Thoracic aorta (tissue), 2 donors: ENCODE results near the gene SURF4. TPM values are rescaled to one million over a fixed set of nuclear protein-coding genes. Genes with fewer than 3 reads are reported as not detected.
"Not testable (repeated sequence)": the region's sequence is repeated elsewhere in the genome, so short reads cannot be mapped to it uniquely, and the experiment has no call there.

Experiments used
- ATAC-seq: fragments of 150-250 bp; one replicate; pipeline ENCODE4 v1.8.0; 2017; ENCODE audit warnings: low read depth; ENCODE audit not compliant: insufficient number of reproducible peaks, low FRiP score
- DNase-seq: peaks from one replicate; pipeline ENCODE4 v3.0.0-alpha.2; 2020; ENCODE audit warnings: low spot score
- H3K27ac ChIP-seq, 2 donors: fragments of 200-600 bp; sonication (generic); 1 replicate in 1 of 2; 2 replicates in 1 of 2; pipeline ENCODE4 v1.5.1; 2016; ENCODE audit warnings: mild to moderate bottlenecking in 2 of 2, moderate library complexity in 2 of 2
- H3K27me3 ChIP-seq: fragments of 200-600 bp; sonication (generic); replicated peaks from 2 replicates; pipeline ENCODE4 v1.6.0; 2016; ENCODE audit warnings: mild to moderate bottlenecking; ENCODE audit not compliant: insufficient read depth
- H3K36me3 ChIP-seq: fragments of 200-600 bp; sonication (generic); one replicate; pipeline ENCODE4 v1.5.1; 2016
- H3K4me1 ChIP-seq, 2 donors: fragments of 200-600 bp; sonication (generic); 1 replicate in 1 of 2; 2 replicates in 1 of 2; pipeline versions ENCODE4 v1.5.1 to v1.6.0; 2016; ENCODE audit warnings: low read depth in 2 of 2, mild to moderate bottlenecking in 1 of 2; ENCODE audit not compliant: control insufficient read depth in 1 of 2
- H3K4me3 ChIP-seq: fragments of 200-600 bp; sonication (generic); 2 replicates; pipeline ENCODE4 v1.5.1; 2016; ENCODE audit warnings: mild to moderate bottlenecking
- H3K9me3 ChIP-seq: fragments of 200-600 bp; sonication (generic); 2 replicates; pipeline ENCODE4 v1.5.1; 2016
- CTCF ChIP-seq: fragments of 200-600 bp; sonication (generic); IDR thresholded peaks from one replicate; pipeline ENCODE4 v1.5.1; 2019; ENCODE audit warnings: antibody characterized with exemption
- total RNA-seq, 2 donors: library from RNA; depleted of rRNA; stranded (reverse); fragments of >200 nt; gene quantifications; one replicate each; pipeline versions ENCODE4 v1.1.0 to v1.2.3, GENCODE V29; 2016

The SURF4 gene
- total RNA-seq, 2 donors from 2014 or later, result 152 to 154 TPM

- H3K36me3 ChIP-seq, result peaks cover 60% of the 10 kb centered on the region
- H3K4me1 ChIP-seq, result peaks cover 9 to 11% of the 10 kb centered on the region in 2 donors
- H3K27me3 ChIP-seq, result no peaks in the 10 kb centered on the region
- no peak for ATAC-seq
- no peak for DNase-seq
- H3K4me3 ChIP-seq, result no peak overlapping the region
- no peaks in the 10 kb centered on the region for H3K9me3 ChIP-seq
- no peak overlapping the region for H3K27ac ChIP-seq
- no peak for TF ChIP-seq CTCF
These were observed 34.3 kb downstream of the SURF4 start for GRCh38 chr9:133341369-133342068.

DNA sequence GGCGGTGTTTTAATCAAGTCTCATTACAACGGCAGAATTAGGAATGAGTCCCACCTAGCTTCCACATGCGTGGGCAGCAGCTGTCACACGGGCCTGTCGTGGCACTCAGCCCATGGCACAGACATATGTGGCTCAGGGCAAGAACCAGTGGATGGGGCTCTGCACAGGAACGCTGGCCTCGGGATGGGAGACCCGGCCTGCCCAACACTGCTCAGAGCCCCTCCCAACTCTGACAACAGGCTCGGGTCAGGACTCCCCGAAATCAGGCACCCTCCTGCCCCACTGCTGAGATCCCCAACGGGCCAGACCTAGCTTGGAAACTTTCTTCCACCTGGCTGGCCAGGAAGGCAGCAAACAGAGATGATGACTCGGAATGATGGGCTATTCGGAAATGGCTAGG lies 34.9 kb downstream of the SURF4 start:
- no peak for ATAC-seq
- H3K27ac ChIP-seq, result no peak overlapping the region
- H3K36me3 ChIP-seq, result peaks cover 60% of the 10 kb centered on the region
- TF ChIP-seq CTCF, result no peak
- H3K27me3 ChIP-seq, result no peaks in the 10 kb centered on the region
- DNase-seq, result no peak
- H3K9me3 ChIP-seq, result no peaks in the 10 kb centered on the region
- H3K4me3 ChIP-seq, result no peak overlapping the region
- H3K4me1 ChIP-seq, result peaks cover 5 to 8% of the 10 kb centered on the region in 2 donors

- H3K4me1 ChIP-seq, result peaks cover 7 to 10% of the 10 kb centered on the region in 2 donors
- H3K9me3 ChIP-seq, result no peaks in the 10 kb centered on the region
- no peaks in the 10 kb centered on the region for H3K27me3 ChIP-seq
- no peak overlapping the region for H3K4me3 ChIP-seq
- DNase-seq, result no peak
- no peak for TF ChIP-seq CTCF
- ATAC-seq, result no peak
- no peak overlapping the region for H3K27ac ChIP-seq
- H3K36me3 ChIP-seq, result peaks cover 56% of the 10 kb centered on the region
These were observed 35.6 kb downstream of the SURF4 start for GRCh38 chr9:133340256-133340655.

- H3K4me3 ChIP-seq, result no peak overlapping the region
- H3K9me3 ChIP-seq, result no peaks in the 10 kb centered on the region
- H3K4me1 ChIP-seq, result peaks cover 13 to 16% of the 10 kb centered on the region in 2 donors
- H3K27ac ChIP-seq, result no peak overlapping the region
- no peak for TF ChIP-seq CTCF
- H3K27me3 ChIP-seq, result no peaks in the 10 kb centered on the region
- no peak for DNase-seq
- no peak for ATAC-seq
- peaks cover 50% of the 10 kb centered on the region for H3K36me3 ChIP-seq
These were observed 36.2 kb downstream of the SURF4 start for GRCh38 chr9:133339641-133340040.

DNA sequence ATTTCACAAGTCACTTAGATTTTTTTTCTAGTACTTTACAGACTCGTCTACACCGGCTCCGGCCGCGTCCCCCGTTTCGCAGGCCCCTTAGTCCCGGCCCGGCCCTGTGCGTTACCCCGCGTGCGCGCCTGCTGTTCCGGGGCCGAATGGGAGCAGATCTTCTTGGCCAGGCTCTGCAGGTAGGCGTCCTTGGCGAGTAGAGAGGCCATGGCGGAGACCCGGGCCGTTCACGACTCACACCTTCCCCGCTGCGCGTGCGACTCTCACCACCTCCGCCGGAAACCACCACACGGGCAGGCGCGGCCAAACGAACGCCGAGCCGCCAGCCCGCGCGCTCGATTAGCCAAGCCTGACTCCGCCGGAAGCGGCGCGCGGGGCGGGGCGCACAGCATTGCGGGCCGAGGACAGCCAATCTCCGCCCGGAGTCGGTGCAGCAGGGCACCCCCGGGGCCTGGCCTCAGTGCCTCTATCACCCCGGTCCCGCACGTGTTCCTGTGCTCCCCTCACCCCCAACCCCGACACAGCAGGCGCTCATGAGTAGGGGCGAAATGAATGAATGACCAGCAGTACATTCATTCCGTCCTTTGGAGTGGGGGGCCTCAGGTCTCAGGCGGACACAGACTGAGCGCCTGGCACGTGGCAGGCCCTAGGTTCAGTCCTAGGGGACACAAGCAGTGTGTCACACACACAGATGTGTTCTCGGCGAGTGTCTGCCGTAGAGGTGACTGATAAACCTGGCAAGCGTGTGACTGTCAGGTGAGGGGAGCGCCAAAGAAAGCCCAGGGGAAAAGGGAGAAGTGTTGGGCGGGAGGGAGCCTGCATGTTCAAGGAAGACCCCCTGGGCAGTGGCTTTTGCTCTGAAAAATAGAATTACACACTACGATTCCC lies 39.7 kb downstream of the SURF4 start, which contains the start of gene SURF6:
Gene SURF6 (minus strand): TSS at position 265 of the 888 bp plus-strand sequence. CDS start 56 bp downstream, at position 209.
- no peak for TF ChIP-seq CTCF
- Histone ChIP-seq H3K27ac (peak within 1 kb of the TSS; percentile 49 to 64), H3K36me3 (peaks cover 49% of the 10 kb centered on the region), H3K27me3 (no peaks in the 10 kb centered on the region), H3K4me1 (peaks cover 18 to 28% of the 10 kb centered on the region in 2 donors), H3K4me3 (peak within 1 kb of the TSS; percentile 98), H3K9me3 (no peaks in the 10 kb centered on the region)
- DNase-seq, result peak; percentile 69
- peak; percentile 61 for ATAC-seq

DNA sequence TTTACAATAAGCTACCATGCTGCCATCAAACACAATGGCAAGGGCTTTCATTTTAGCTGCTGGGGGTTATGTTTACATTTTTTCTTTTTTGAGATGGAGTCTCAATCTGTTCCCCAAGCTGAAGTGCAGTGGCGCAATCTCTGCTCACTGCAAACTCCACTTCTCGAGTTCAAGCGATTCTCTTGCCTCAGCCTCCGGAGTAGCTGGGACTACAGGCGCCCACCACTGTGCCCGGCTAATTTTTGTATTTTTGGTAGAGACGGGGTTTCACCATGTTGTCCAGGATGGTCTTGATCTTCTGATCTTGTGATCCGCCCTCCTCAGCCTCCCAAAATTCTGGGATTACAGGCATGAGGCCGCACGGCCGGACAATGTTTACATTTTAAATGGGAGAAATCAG lies 41.0 kb downstream of the SURF4 start:
- not testable (repeated sequence) for DNase-seq, H3K27ac ChIP-seq, H3K27me3 ChIP-seq, H3K9me3 ChIP-seq, ATAC-seq
- Histone ChIP-seq H3K4me3 (peak overlapping the region; percentile 98), H3K36me3 (peaks cover 44% of the 10 kb centered on the region), H3K4me1 (peaks cover 18 to 28% of the 10 kb centered on the region in 2 donors)
